Measurements from ENCODE around the gene PRPSAP2. TPM values are rescaled to one million over a fixed set of nuclear protein-coding genes. Genes with fewer than 3 reads are reported as not detected.

Gene PRPSAP2
- total RNA-seq, 1 donor from 2014 or later: 28.0 TPM

DNA sequence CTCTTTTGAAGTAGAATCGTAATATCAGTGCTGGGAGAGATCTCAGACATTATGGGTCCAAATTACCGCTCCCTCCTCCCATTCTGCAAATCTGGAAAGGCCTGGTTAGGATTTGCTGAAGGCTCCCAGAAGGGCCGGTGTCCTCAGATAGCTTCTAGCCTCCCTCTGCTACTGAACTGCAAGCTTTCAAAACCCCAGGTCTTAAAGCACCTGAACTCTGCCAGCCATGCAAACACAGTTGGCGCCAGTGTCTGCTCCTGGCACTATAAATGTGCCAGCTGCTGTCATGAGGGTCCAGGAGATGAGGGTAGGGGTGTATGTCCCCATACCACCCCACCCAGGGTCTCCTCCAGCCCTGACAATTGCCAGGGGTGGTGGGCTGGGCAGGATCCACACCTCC lies 118.3 kb downstream of the PRPSAP2 start:
- TF ChIP-seq, protein P1, sequence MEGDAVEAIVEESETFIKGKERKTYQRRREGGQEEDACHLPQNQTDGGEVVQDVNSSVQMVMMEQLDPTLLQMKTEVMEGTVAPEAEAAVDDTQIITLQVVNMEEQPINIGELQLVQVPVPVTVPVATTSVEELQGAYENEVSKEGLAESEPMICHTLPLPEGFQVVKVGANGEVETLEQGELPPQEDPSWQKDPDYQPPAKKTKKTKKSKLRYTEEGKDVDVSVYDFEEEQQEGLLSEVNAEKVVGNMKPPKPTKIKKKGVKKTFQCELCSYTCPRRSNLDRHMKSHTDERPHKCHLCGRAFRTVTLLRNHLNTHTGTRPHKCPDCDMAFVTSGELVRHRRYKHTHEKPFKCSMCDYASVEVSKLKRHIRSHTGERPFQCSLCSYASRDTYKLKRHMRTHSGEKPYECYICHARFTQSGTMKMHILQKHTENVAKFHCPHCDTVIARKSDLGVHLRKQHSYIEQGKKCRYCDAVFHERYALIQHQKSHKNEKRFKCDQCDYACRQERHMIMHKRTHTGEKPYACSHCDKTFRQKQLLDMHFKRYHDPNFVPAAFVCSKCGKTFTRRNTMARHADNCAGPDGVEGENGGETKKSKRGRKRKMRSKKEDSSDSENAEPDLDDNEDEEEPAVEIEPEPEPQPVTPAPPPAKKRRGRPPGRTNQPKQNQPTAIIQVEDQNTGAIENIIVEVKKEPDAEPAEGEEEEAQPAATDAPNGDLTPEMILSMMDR (IDR thresholded peaks at IDR 0.05): no peak
- TF ChIP-seq POLR2A (IDR thresholded peaks at IDR 0.05): no peak
- TF ChIP-seq POLR2AphosphoS5 (IDR thresholded peaks at IDR 0.05; ENCODE audit: insufficient read depth in 1 of 2, low read depth in 1 of 2): no peak
- Histone ChIP-seq H3K27ac (no peak overlapping the region), H3K9me3 (no peaks in the 10 kb centered on the region), H3K4me3 (no peak overlapping the region), H3K27me3 (no peaks in the 10 kb centered on the region), H3K36me3 (peaks cover 0 to 16% of the 10 kb centered on the region in 2 donors), H3K4me1 (no peaks in the 10 kb centered on the region)
- intact Hi-C loops (cut with DNase I): no loop called here
- DNase-seq (ENCODE audit: extremely low spot score in 2 of 2): no peak

DNA sequence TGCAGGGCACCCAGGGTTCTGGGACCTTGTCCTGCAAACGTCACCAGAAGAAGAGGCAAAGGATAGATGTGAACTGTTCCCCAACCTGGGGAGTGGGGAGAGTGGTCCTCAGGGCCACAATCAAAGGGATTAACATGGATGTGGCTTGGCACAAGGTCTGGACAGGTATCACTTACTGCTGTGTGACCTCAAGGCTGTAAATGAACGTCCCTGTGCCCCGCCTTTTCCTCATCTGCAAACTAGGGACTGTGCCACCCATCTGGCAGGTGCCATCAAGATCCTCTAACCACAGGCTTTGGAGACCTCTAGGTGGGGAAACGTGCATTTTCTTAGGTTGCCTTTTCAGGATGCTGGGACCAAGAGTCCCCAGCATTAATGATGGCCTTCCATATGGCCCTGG lies 119.1 kb downstream of the PRPSAP2 start:
- intact Hi-C loops (cut with DNase I): no loop called here
- TF ChIP-seq POLR2AphosphoS5 (IDR thresholded peaks at IDR 0.05; ENCODE audit: insufficient read depth in 1 of 2, low read depth in 1 of 2) (no peak), POLR2A (IDR thresholded peaks at IDR 0.05) (no peak)
- TF ChIP-seq, protein P1 (IDR thresholded peaks at IDR 0.05): no peak
- peaks cover 0 to 12% of the 10 kb centered on the region in 2 donors for H3K36me3 ChIP-seq
- no peak for DNase-seq (ENCODE audit: extremely low spot score in 2 of 2)
- H3K9me3 ChIP-seq: no peaks in the 10 kb centered on the region
- H3K27me3 ChIP-seq: no peaks in the 10 kb centered on the region
- H3K4me1 ChIP-seq: peaks cover 7% of the 10 kb centered on the region
- H3K4me3 ChIP-seq: no peak overlapping the region
- no peak overlapping the region for H3K27ac ChIP-seq

DNA sequence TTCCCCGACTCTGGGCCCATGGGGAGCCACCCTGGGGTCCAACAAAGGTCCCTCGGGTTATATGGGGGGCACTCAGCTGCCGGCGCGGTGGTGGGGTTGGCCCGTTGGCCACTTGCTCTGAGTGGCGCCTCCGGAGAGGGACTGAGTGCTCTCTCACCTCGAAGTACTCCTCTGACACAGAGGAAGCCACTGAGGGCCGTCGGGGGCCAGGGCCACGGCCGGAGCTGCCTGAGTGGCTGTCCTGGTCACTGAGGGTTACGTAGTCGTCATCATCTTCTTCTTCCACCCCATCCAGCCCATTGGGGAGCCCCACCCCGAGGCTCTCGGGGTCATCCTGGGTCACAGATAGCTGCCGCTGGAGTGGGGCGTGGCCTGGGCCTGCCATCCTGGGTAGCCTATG lies 119.7 kb downstream of the PRPSAP2 start:
- intact Hi-C loops (cut with DNase I): no loop called here
- Histone ChIP-seq H3K27ac (no peak overlapping the region), H3K9me3 (no peaks in the 10 kb centered on the region), H3K27me3 (no peaks in the 10 kb centered on the region), H3K36me3 (peaks cover 0 to 12% of the 10 kb centered on the region in 2 donors), H3K4me1 (peaks cover 13% of the 10 kb centered on the region), H3K4me3 (no peak overlapping the region)
- TF ChIP-seq POLR2A (IDR thresholded peaks at IDR 0.05): no peak
- TF ChIP-seq, protein P1 (IDR thresholded peaks at IDR 0.05): no peak
- TF ChIP-seq POLR2AphosphoS5 (IDR thresholded peaks at IDR 0.05; ENCODE audit: insufficient read depth in 1 of 2, low read depth in 1 of 2): no peak
- DNase-seq (ENCODE audit: extremely low spot score in 2 of 2): no peak

DNA sequence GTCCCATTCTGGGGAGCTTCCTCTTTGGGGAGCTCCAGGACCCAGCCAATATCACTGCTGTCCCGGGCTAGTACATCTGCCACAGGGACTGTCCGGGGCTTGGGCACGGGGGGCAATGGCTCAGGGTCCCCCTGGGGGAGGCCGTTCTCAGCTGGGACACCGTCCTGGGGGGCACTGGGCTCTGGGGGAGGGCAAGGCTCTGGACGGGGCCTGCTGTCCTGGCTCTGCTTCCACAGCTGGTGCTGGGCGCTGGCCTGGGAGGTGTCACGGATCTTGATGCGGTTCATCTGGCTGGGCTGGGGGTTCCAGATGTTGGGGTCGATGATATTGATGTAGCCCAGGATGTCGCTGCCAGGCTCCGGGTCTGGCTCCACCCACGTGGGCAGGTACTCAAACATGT lies 120.1 kb downstream of the PRPSAP2 start:
- Histone ChIP-seq H3K27me3 (no peaks in the 10 kb centered on the region), H3K36me3 (peaks cover 0 to 12% of the 10 kb centered on the region in 2 donors)
- intact Hi-C loops (cut with DNase I): no loop called here

DNA sequence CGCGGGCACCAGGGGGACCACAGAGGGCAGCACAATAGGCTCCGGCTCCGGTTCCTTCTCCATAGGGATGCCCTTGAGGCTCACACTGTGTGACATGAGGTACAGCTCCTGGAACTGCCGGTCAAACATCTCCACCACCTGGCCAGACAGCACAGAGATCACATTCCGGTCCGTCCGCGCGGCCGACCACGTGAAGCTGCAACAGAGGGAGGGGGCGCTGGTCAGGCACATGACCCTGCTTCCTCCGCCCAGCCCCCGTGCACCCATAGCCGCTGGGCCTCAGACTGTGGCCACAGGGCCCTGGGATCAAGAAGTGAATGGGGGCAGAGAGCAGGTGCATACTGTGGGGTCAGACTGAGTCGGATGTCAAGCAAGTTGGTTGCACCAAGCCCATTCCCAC lies 120.7 kb downstream of the PRPSAP2 start:
- DNase-seq (ENCODE audit: extremely low spot score in 2 of 2): no peak
- intact Hi-C loops (cut with DNase I): no loop called here
- H3K36me3 ChIP-seq: peaks cover 0 to 12% of the 10 kb centered on the region in 2 donors
- no peak overlapping the region for H3K27ac ChIP-seq
- TF ChIP-seq, protein P1 (IDR thresholded peaks at IDR 0.05): no peak
- TF ChIP-seq POLR2A (IDR thresholded peaks at IDR 0.05) (no peak), POLR2AphosphoS5 (IDR thresholded peaks at IDR 0.05; ENCODE audit: insufficient read depth in 1 of 2, low read depth in 1 of 2) (no peak)
- no peaks in the 10 kb centered on the region for H3K9me3 ChIP-seq
- no peaks in the 10 kb centered on the region for H3K27me3 ChIP-seq
- peaks cover 17% of the 10 kb centered on the region for H3K4me1 ChIP-seq
- H3K4me3 ChIP-seq: no peak overlapping the region

More for the DNA sequence above, 120.1 kb downstream of the PRPSAP2 start:
- no peak overlapping the region for H3K4me3 ChIP-seq
- DNase-seq (ENCODE audit: extremely low spot score in 2 of 2): no peak
- H3K27ac ChIP-seq: no peak overlapping the region
- no peaks in the 10 kb centered on the region for H3K9me3 ChIP-seq
- H3K4me1 ChIP-seq: peaks cover 17% of the 10 kb centered on the region
- TF ChIP-seq, protein P1 (IDR thresholded peaks at IDR 0.05): no peak
- TF ChIP-seq POLR2A (IDR thresholded peaks at IDR 0.05) (no peak), POLR2AphosphoS5 (IDR thresholded peaks at IDR 0.05; ENCODE audit: insufficient read depth in 1 of 2, low read depth in 1 of 2) (no peak)

Small RNA genes within 50 kb of the gene (small RNA-seq; reads per million reads assigned to genes)
- not detected for gene RF00324

Other genes with a start within 250 kb of the PRPSAP2 start
- gene TBC1D28, start 213.7 kb upstream of the PRPSAP2 start, total RNA-seq: not detected
- gene FOXO3B, start 175.8 kb upstream of the PRPSAP2 start, total RNA-seq: 13.3 TPM
- 0.25 TPM for gene FBXW10, start 114.1 kb upstream of the PRPSAP2 start, total RNA-seq
- 21.6 TPM for gene TVP23B, start 76.9 kb upstream of the PRPSAP2 start, total RNA-seq
- gene SLC5A10, start 94.0 kb downstream of the PRPSAP2 start, total RNA-seq: not detected
- gene FAM83G, start 146.6 kb downstream of the PRPSAP2 start, total RNA-seq: 36.1 TPM
- 5.2 TPM for gene GRAP, start 188.8 kb downstream of the PRPSAP2 start, total RNA-seq

Measured in vagina (tissue), 2 donors.